HG03571 (cell line): ENCODE data around the gene CDC42EP1.
A peak's percentile ranks its signal among the peaks of the same experiment; 100 is the strongest.
"Not testable (repeated sequence)": the region's sequence is repeated elsewhere in the genome, so short reads cannot be mapped to it uniquely, and the experiment has no call there.

Experiments
- ATAC-seq: cut with Tn5 transposase; IDR thresholded peaks from one replicate; pipeline ENCODE4 v1.9.1; 2021; ENCODE audit not compliant: unreplicated experiment

Gene CDC42EP1

DNA sequence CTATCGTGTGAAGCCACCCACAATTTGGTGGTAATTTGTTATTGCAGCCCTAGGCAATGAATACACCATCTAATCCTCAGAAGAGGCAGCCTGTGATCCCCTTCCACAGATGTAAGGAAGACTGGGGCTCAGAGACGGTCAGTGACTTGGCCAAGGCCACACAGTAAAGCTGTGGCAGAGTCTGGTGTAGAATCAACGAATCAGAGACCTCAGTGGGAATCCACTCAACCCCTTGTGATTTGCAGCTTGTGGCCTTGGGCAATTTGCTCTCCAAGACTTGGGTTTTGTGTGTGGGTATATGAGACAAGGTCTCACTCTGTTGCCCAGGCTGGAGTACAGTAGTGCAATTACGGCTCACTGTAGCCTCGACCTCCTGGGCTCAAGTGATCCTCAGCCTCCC is 17.7 kb downstream of the CDC42EP1 start:
- ATAC-seq = no peak

DNA sequence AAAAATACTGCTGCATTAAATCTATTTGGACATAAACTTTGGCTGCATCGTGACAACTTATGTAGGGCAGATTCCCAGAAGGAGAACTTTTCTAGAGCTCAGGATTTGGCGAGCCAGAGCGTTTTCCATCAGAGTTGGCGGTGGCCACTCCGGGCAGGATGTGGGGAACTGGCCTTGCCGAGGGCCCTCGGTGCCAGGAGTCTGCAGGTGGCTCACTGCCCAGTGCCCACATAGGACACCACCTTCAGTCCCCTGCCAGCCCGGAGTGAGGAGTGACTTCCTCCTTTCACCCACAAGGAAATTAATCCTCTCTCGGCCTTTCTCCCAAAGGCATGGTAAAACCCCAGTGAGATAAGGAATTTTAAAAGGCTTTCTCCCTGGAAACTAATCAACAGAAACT is 21.2 kb downstream of the CDC42EP1 start:
- no peak for ATAC-seq

GRCh38 chr22:37582526-37582925 is 22.2 kb downstream of the CDC42EP1 start:
- ATAC-seq = no peak

- ATAC-seq = no peak
These were observed 28.4 kb downstream of the CDC42EP1 start for GRCh38 chr22:37588546-37589215.

GRCh38 chr22:37589636-37590035 is 29.4 kb downstream of the CDC42EP1 start:
- ATAC-seq = no peak

GRCh38 chr22:37591081-37591480 is 30.8 kb downstream of the CDC42EP1 start:
- not testable (repeated sequence) for ATAC-seq

- ATAC-seq = no peak
These were observed 31.6 kb downstream of the CDC42EP1 start for GRCh38 chr22:37591823-37592404.

DNA sequence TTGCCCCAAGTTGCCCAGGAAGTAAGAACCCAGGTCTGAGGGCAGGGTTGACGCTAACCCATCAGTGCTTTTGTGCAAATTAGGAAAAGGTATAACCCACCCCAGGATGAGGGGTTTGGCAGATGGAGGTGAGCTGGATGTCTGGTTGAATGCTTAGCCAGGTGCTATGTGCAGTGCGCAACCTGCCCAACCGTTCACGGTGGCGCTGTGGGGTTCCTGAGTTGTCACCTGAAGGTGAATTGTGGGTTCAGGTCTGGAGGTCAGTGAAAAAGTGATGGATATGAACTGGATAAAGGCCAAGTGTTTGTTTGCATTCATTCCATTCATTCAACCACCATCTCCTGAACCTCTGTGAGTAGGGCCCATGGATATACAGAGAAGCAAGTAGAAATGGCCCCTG is 34.0 kb downstream of the CDC42EP1 start:
- no peak for ATAC-seq

GRCh38 chr22:37599153-37599552 is 38.9 kb downstream of the CDC42EP1 start:
- ATAC-seq = no peak

- ATAC-seq = no peak
These were observed 40.9 kb downstream of the CDC42EP1 start for GRCh38 chr22:37601203-37601539.

DNA sequence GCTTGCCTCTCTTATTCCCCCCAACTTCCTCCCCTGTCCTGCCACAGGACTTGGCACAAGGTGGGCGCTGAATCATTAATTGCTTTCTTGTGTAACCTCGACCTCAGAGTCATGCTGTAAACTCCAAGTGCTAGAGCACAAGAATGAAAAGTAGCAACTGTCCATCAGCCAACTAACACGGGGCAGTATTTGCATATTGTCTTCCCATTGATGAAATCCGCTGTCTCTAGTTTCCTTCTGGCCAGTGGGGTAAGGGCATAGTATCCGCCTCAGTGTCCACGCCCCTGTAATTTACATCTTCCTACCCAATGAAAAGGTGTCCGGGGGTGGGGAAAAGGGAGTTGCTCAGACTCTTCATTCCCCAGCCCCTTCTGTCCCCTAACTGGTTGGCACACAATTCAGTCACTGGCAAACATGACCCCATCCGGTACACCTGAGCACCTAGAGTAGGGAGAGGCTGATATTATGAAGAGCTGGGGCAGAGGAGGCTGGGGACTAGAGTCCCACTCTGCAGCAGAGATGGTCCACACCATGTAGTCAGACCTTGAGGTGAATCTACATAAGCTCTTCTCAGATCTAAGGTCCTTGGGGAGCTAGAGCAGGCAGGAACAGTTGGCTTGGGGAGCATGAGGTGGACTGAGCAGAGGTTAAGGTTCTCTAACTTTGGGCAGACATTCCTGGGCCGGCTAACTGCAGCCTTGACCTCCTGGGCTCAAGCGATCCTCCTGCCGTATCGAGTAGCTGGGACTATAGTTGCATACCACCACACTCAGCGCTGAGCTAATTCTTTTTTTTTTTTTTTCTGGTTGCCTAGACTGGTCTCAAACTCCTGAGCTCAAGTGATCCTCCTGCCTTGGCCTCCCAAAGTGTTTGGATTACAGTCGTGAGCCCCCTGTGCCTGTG is 41.5 kb downstream of the CDC42EP1 start:
- no peak for ATAC-seq

GRCh38 chr22:37602546-37603277 is 42.4 kb downstream of the CDC42EP1 start:
- not testable (repeated sequence) for ATAC-seq

DNA sequence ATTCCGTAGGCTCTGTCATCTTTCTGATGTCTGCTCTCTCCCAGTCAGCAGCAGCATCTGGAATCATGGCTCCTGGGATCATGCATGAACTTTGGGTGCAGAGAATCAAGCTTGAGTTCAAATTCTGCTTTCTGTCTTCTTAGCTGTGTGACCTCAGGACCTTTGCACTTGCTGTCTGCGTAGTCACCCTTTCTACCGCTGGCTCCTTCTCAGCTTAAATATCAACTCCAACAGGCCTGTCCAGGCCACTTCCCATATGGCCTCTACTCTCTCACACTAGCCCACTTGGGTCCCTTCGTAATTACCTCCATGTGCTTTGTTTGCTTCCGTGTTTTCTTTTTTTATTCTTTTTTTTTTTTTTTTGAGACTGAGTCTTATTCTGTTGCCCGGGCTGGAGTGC is 43.8 kb downstream of the CDC42EP1 start:
- no peak for ATAC-seq

DNA sequence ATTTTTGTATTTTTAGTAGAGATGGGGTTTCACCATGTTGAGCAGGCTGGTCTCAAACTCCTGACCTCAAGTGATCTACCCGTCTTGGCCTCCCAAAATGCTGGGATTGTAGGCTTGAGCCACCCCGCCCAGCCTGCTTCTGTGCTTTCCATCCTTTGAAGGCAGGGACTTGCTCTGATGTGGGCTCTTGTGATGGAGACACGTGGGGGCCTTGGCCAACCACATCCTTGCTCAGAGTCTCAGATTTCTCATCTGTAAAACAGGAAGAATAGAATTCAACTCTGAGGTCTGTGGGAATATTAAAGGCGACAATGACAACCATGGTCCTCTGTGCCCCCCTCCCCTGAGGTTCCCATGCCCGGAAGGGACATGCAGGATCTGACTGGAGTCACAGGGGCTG is 44.6 kb downstream of the CDC42EP1 start:
- ATAC-seq = no peak

- ATAC-seq = no peak
These were observed 47.0 kb downstream of the CDC42EP1 start for GRCh38 chr22:37607010-37607934.

DNA sequence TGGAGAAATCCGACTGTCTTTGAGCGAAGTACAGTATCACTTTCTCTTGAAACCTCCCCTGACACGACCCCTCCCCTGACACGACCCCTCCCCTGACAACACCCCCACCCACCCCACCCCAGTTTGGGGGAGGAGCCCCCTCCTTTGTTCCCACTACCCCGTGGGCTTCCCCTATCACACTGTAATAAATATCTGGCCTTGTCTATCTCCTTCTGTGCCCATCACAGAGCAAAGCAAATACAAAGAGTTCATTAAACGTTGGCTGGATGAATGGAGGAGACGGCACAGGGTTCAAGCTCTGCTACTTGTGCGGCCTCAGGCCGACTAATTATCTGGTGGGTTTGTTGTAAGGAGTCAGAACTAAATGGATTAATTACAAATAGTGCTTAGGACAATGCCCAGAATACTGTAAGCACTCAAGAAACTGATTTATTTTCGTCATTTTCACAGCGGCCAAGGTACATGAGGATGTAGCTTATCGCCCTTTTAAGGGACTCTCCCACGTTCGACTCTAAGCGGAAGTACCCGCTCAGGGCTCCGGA is 47.7 kb downstream of the CDC42EP1 start:
- ATAC-seq = no peak

- ATAC-seq = peak; percentile 61
These were observed 48.4 kb downstream of the CDC42EP1 start, which contains the start of gene GGA1 for GRCh38 chr22:37608477-37609239. Gene GGA1 (plus strand): TSS chr22:37608834. CDS start chr22:37608861, 27 bp downstream.

GRCh38 chr22:37609240-37610152 is 49.2 kb downstream of the CDC42EP1 start:
- ATAC-seq = no peak
